ENCODE data around the gene C14orf132. TPM values are rescaled to one million over a fixed set of nuclear protein-coding genes. Genes with fewer than 3 reads are reported as not detected.

Gene C14orf132
- total RNA-seq, 4 donors from 2014 or later: 3.5 to 6.4 (median 5.0) TPM

DNA sequence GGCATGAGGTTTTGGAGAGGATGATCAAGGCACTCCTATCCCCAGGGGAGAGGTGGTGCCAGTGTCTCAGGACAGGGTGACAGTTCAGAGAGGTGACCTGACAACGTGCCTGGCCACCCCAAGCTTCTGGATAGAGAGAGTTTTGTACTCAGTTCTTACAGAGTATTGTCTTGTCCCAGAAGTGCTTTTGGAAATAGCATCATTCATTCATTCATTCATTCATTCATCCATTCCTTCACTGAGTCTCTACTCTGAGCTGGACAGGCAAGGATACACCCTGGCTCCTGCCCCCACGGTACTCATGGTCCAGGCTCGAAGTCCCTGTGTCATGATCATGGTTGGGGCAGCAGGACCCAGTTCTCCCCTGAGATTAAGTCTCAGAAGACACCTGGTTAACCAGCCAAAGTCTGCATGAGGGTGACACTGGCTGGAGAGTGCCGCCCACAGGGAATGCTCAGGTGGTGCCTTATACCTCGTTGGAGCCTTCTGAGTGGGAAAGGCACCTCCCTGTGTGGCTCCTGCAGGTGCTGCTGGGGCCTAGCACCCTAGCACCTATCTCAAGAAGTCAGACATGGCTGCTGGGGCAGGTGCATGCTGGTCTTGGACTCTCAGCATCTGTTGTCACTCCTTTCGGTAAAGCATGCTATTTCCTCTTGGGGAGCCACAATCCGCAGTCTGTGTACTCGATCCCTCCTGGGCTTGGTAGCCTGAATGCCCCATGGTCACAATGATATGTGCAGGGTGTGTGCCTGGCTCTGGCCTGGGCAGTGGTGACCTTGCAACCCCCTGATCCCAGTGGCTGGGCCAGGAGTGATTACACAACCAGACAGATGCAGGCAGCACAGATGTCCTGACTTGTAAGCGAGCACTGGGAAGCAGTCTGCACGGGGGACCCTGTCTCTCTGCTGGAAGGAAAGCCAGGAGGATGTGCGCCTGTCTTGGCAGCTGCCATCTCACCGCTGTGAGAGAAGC is 57.8 kb downstream of the C14orf132 start:
- Histone ChIP-seq H3K27ac (no peak overlapping the region), H3K4me3 (no peak overlapping the region), H3K9me3 (no peaks in the 10 kb centered on the region), H3K36me3 (no peaks in the 10 kb centered on the region), H3K27me3 (no peaks in the 10 kb centered on the region), H3K4me1 (peaks cover 0 to 8% (median 0%) of the 10 kb centered on the region in 4 donors)
- no peak for DNase-seq
- WGBS, 2 donors (ENCODE audit: low coverage in 1 of 2): 60 to 71% methylated on average over 1 to 11 of the region's 12 CpGs
- TF ChIP-seq EP300 (IDR thresholded peaks at IDR 0.05; ENCODE audit: low read depth): no peak
- no peak for TF ChIP-seq CTCF (IDR thresholded peaks at IDR 0.05)
- TF ChIP-seq POLR2AphosphoS5 (IDR thresholded peaks at IDR 0.05): no peak
- TF ChIP-seq POLR2A (IDR thresholded peaks at IDR 0.05): no peak
- in situ Hi-C loops (cut with MboI; ENCODE audit: low pct_ligation_motif_present in 1 of 4, low pct_unique_long_range_greater_than_20kb in 1 of 4, low sequenced_read_pairs in 3 of 4) (loop anchor here (5.0 to 25.0 kb wide), 5 partner anchors 92 to 318 kb away; no protein-coding TSS in a partner anchor), intact Hi-C loops (cut with DNase I; ENCODE audit: low total_unique reads) (loop anchor here (5.0 to 10.0 kb wide), 2 partner anchors 95 to 338 kb away; no protein-coding TSS in a partner anchor)

DNA sequence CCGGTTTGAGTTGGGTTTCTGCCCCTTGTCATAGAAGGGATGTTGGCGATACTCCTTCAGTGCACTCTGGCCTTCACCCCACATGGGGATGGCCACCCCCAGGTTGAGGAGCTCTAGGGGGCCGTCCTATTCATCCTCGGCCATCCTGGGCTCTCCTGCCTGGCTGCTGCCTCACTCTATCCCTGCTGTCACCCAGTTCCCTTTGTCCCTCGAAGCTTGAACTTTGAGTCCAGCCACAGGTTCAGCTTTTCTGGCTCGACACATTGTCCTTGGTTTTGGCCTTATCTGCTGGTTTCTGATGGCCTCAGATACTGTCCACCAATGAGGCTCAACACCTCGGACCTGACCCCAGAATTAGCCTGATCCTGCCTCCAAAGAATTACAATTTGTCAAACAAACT is 58.6 kb downstream of the C14orf132 start:
- TF ChIP-seq POLR2AphosphoS5 (IDR thresholded peaks at IDR 0.05) (no peak), POLR2A (IDR thresholded peaks at IDR 0.05) (no peak), EP300 (IDR thresholded peaks at IDR 0.05; ENCODE audit: low read depth) (no peak), CTCF (IDR thresholded peaks at IDR 0.05) (no peak)
- no peaks in the 10 kb centered on the region for H3K9me3 ChIP-seq
- peaks cover 0 to 8% (median 0%) of the 10 kb centered on the region in 4 donors for H3K4me1 ChIP-seq
- H3K4me3 ChIP-seq: no peak overlapping the region
- H3K36me3 ChIP-seq: no peaks in the 10 kb centered on the region
- H3K27me3 ChIP-seq: no peaks in the 10 kb centered on the region
- no peak overlapping the region for H3K27ac ChIP-seq
- intact Hi-C loops (cut with DNase I; ENCODE audit: low total_unique reads) (loop anchor here (5.0 to 10.0 kb wide), 2 partner anchors 95 to 337 kb away; no protein-coding TSS in a partner anchor), in situ Hi-C loops (cut with MboI; ENCODE audit: low pct_ligation_motif_present in 1 of 4, low pct_unique_long_range_greater_than_20kb in 1 of 4, low sequenced_read_pairs in 3 of 4) (loop anchor here (5.0 to 25.0 kb wide), 5 partner anchors 93 to 317 kb away; no protein-coding TSS in a partner anchor)
- DNase-seq: no peak
- WGBS, 2 donors (ENCODE audit: low coverage in 1 of 2): 69 to 75% methylated on average over 3 to 7 of the region's 7 CpGs

- Histone ChIP-seq H3K4me3 (no peak overlapping the region), H3K27ac (no peak overlapping the region), H3K9me3 (no peaks in the 10 kb centered on the region), H3K27me3 (no peaks in the 10 kb centered on the region), H3K36me3 (no peaks in the 10 kb centered on the region), H3K4me1 (peaks cover 0 to 8% (median 0%) of the 10 kb centered on the region in 4 donors)
- 37 to 50% methylated on average over 4 to 6 of the region's 6 CpGs for WGBS, 2 donors (ENCODE audit: low coverage in 1 of 2)
- intact Hi-C loops (cut with DNase I; ENCODE audit: low total_unique reads): loop anchor here (5.0 to 10.0 kb wide), 2 partner anchors 96 to 336 kb away; no protein-coding TSS in a partner anchor
- DNase-seq: no peak
- no peak for TF ChIP-seq POLR2A (IDR thresholded peaks at IDR 0.05)
- no peak for TF ChIP-seq EP300 (IDR thresholded peaks at IDR 0.05; ENCODE audit: low read depth)
- no peak for TF ChIP-seq POLR2AphosphoS5 (IDR thresholded peaks at IDR 0.05)
- TF ChIP-seq CTCF (IDR thresholded peaks at IDR 0.05): peak; percentile 36 to 56 (median 45)
- in situ Hi-C loops (cut with MboI; ENCODE audit: low pct_ligation_motif_present in 1 of 4, low pct_unique_long_range_greater_than_20kb in 1 of 4, low sequenced_read_pairs in 3 of 4): loop anchor here (5.0 to 25.0 kb wide), 5 partner anchors 94 to 316 kb away; no protein-coding TSS in a partner anchor
Observed at GRCh38 chr14:96098309-96098998, 59.3 kb downstream of the C14orf132 start.

DNA sequence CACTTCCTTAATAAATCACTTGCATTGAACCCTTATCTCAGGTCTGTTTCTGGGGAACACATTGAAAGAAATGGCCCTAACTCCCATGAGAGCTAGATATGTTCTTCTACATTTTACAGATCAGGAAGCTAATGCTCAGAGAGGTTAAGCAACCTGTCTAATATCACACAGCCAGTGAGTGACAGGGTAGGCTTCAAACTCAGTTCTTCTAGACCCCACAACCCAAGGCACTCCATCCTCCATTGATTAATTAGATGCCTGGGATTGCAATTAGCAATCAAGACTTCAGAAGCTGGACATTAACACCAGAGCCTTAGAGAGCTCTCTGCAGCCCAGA is 59.8 kb downstream of the C14orf132 start:
- in situ Hi-C loops (cut with MboI; ENCODE audit: low pct_ligation_motif_present in 1 of 4, low pct_unique_long_range_greater_than_20kb in 1 of 4, low sequenced_read_pairs in 3 of 4) (loop anchor here (5.0 to 25.0 kb wide), 5 partner anchors 94 to 316 kb away; no protein-coding TSS in a partner anchor), intact Hi-C loops (cut with DNase I; ENCODE audit: low total_unique reads) (loop anchor here (5.0 to 10.0 kb wide), 2 partner anchors 97 to 336 kb away; no protein-coding TSS in a partner anchor)
- Histone ChIP-seq H3K27ac (no peak overlapping the region), H3K36me3 (no peaks in the 10 kb centered on the region), H3K4me1 (peaks cover 0 to 8% (median under 1%) of the 10 kb centered on the region in 4 donors), H3K27me3 (no peaks in the 10 kb centered on the region), H3K4me3 (no peak overlapping the region), H3K9me3 (no peaks in the 10 kb centered on the region)
- DNase-seq: no peak
- TF ChIP-seq EP300 (IDR thresholded peaks at IDR 0.05; ENCODE audit: low read depth): no peak
- TF ChIP-seq POLR2AphosphoS5 (IDR thresholded peaks at IDR 0.05): no peak
- no peak for TF ChIP-seq POLR2A (IDR thresholded peaks at IDR 0.05)
- TF ChIP-seq CTCF (IDR thresholded peaks at IDR 0.05): no peak

All from transverse colon (tissue), 4 donors.